Nephron (organoid): ENCODE measurements around the gene ELF3.
"Not testable (repeated sequence)": the region's sequence is repeated elsewhere in the genome, so short reads cannot be mapped to it uniquely, and the experiment has no call there.

Experiments used
- H3K27ac Mint-ChIP-seq, 3 experiments: 2 replicates each; pipeline ENCODE4 v1.8.0; 2020; ENCODE audit warnings: mixed read lengths in 3 of 3, mild to moderate bottlenecking in 2 of 3, moderate library complexity in 1 of 3
- H3K27me3 Mint-ChIP-seq: 2 replicates; pipeline ENCODE4 v1.8.0; 2021; ENCODE audit warnings: low read depth, mild to moderate bottlenecking, moderate library complexity, mixed read lengths
- H3K36me3 Mint-ChIP-seq: 2 replicates; pipeline ENCODE4 v1.8.0; 2020; ENCODE audit warnings: low read depth, mixed read lengths
- H3K4me1 Mint-ChIP-seq: 2 replicates; pipeline ENCODE4 v1.8.0; 2020; ENCODE audit warnings: mixed read lengths
- H3K4me3 Mint-ChIP-seq, 3 experiments: 2 replicates each; pipeline ENCODE4 v1.8.0; 2020; ENCODE audit warnings: mild to moderate bottlenecking in 3 of 3, mixed read lengths in 3 of 3, moderate library complexity in 2 of 3
- H3K9me3 Mint-ChIP-seq: 2 replicates; pipeline ENCODE4 v1.8.0; 2020; ENCODE audit warnings: mixed read lengths
- TF ChIP-seq, protein P1 (sequence below), 3 experiments: fragments of 200-600 bp; sonication (generic); IDR thresholded peaks; one replicate each; pipeline ENCODE4 v1.5.0; 2021; ENCODE audit warnings: antibody characterized with exemption in 3 of 3; ENCODE audit not compliant: unreplicated experiment in 3 of 3

The ELF3 gene

DNA sequence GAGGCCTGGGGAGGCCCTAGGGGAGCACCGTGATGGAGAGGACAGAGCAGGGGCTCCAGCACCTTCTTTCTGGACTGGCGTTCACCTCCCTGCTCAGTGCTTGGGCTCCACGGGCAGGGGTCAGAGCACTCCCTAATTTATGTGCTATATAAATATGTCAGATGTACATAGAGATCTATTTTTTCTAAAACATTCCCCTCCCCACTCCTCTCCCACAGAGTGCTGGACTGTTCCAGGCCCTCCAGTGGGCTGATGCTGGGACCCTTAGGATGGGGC lies 5.2 kb downstream of the ELF3 start:
- Mint-ChIP-seq H3K9me3 (no peaks in the 10 kb centered on the region), H3K36me3 (no peaks in the 10 kb centered on the region), H3K4me1 (peaks cover 25% of the 10 kb centered on the region), H3K27me3 (peaks cover 12% of the 10 kb centered on the region), H3K4me3 (no peak overlapping the region), H3K27ac (peak overlapping the region in 1 of 3 experiments; percentile 64)
- TF ChIP-seq, protein P1, sequence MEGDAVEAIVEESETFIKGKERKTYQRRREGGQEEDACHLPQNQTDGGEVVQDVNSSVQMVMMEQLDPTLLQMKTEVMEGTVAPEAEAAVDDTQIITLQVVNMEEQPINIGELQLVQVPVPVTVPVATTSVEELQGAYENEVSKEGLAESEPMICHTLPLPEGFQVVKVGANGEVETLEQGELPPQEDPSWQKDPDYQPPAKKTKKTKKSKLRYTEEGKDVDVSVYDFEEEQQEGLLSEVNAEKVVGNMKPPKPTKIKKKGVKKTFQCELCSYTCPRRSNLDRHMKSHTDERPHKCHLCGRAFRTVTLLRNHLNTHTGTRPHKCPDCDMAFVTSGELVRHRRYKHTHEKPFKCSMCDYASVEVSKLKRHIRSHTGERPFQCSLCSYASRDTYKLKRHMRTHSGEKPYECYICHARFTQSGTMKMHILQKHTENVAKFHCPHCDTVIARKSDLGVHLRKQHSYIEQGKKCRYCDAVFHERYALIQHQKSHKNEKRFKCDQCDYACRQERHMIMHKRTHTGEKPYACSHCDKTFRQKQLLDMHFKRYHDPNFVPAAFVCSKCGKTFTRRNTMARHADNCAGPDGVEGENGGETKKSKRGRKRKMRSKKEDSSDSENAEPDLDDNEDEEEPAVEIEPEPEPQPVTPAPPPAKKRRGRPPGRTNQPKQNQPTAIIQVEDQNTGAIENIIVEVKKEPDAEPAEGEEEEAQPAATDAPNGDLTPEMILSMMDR (IDR thresholded peaks at IDR 0.05; ENCODE audit: unreplicated experiment in 3 of 3), result no peak

DNA sequence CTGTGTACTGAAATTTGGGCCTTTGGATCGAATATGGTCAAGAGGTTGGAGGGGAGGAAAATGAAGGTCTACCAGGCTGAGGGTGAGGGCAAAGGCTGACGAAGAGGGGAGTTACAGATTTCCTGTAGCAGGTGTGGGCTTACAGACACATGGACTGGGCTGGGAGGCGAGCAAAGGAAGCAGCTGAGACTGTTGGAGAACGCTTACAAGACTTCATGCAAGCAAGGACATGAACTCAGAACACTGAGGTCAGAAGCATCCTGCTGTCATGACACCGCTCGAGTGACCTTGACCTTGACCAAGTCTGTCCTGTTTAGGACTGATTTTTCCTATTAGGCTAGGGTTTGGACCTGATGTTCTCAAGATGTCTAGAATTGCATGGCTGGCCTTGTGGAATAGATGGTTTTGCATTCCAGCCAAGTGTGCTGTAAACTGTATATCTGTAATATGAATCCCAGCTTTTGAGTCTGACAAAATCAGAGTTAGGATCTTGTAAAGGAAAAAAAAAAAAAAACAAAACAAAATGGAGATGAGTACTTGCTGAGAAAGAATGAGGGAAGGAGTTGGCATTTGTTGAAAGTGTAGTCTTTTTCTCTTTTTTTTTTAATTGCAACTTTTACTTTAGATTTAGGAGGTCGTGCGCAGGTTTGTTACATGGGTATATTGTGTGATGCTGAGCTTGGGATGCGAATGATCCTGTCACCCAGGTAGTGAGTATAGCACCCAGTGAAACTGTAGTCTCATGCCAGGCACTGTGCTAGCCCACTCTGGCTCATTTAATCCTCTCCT lies 5.8 kb downstream of the ELF3 start:
- Mint-ChIP-seq H3K27ac (peak overlapping the region; percentile 5 to 89 (median 64)), H3K4me3 (peak overlapping the region in 1 of 3 experiments; percentile 28), H3K36me3 (no peaks in the 10 kb centered on the region), H3K27me3 (peaks cover 17% of the 10 kb centered on the region), H3K9me3 (no peaks in the 10 kb centered on the region), H3K4me1 (peaks cover 25% of the 10 kb centered on the region)
- TF ChIP-seq, protein P1 (IDR thresholded peaks at IDR 0.05; ENCODE audit: unreplicated experiment in 3 of 3), result no peak

DNA sequence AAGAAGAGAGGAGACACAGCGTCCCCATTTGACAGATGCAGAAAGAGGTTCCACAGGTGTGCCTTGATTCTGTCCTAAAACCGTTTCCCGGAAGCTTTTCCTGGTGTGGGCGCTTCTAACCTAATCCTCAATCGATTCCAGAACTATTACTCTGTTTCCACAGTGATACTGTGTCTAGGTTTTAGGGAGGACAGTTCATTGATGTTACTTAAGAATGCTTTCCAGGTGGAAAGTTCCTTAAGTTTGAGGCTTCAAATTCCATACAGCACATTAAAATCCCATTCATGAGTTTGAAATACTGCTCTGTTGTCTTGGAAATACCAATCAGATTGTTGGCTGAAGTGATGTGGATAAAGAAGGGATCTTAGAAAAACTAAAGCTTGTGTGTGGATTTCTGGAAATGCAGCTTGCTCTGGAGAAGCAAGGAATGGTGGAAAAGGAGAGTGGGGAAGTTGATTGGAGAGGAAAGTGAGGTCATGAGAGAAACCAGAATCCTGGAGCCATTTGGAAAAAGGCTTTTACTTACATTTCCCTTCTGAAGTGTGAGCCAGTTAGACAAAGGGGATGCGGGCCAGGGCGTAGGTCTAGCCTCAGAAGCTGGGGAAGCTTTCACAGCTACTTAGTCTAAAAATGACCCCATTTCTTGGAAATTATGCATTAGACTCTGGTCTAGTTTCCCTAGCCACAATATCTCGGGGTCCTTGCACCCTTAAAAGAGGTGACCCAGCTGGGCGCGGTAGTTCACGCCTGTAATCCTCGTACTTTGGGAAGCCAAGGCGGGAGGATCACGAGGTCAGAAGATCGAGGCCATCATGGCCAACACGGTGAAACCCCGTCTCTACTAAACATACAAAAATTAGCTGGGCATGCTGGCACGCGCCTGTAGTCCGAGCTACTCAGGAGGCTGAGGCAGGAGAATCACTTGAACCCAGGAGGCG lies 6.7 kb downstream of the ELF3 start:
- H3K27ac Mint-ChIP-seq, result peak overlapping the region; percentile 26 to 64 (median 60)
- TF ChIP-seq, protein P1 (IDR thresholded peaks at IDR 0.05; ENCODE audit: unreplicated experiment in 3 of 3), result no peak
- H3K36me3 Mint-ChIP-seq, result no peaks in the 10 kb centered on the region
- H3K4me3 Mint-ChIP-seq, result no peak overlapping the region
- H3K27me3 Mint-ChIP-seq, result peaks cover 18% of the 10 kb centered on the region
- peaks cover 25% of the 10 kb centered on the region for H3K4me1 Mint-ChIP-seq
- H3K9me3 Mint-ChIP-seq, result no peaks in the 10 kb centered on the region

DNA sequence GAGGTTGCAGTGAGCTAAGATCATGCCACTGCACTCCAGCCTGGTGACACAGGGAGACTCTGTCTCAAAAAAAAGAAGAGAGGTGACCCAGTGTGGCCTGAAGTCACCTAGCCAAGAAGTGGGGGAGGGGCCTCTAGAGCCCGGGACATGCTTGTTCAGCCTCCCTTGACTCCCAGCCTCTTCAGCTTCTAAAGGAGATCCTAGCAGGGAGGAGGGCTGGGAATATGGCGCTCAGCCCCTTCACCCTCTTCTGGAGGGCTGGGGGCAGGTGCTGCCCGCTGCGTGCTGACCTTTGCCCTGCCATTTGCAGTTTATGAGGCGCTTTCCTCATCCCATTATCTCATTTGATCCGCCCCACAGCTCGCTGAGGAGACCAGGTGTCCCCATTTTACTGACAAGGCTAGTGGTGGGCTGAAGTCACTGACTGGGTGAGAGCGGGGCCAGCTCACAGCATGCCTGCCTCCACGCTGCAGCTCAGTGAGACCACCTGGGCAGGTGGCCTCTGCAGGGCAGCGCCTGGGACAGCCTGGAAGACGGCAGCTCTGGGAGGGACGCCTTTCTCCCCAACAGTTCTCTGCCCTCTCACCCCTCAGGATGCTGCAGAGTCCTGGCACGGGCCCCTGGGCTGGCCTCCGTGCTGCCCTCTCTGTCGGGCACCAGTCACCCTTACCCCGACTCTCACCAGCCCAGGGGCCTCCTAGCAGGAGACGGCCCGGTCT lies 7.5 kb downstream of the ELF3 start:
- peaks cover 28% of the 10 kb centered on the region for H3K4me1 Mint-ChIP-seq
- peak overlapping the region in 1 of 3 experiments; percentile 89 for H3K27ac Mint-ChIP-seq
- no peaks in the 10 kb centered on the region for H3K9me3 Mint-ChIP-seq
- H3K27me3 Mint-ChIP-seq, result peaks cover 18% of the 10 kb centered on the region
- no peaks in the 10 kb centered on the region for H3K36me3 Mint-ChIP-seq
- H3K4me3 Mint-ChIP-seq, result no peak overlapping the region
- TF ChIP-seq, protein P1 (IDR thresholded peaks at IDR 0.05; ENCODE audit: unreplicated experiment in 3 of 3), result no peak

DNA sequence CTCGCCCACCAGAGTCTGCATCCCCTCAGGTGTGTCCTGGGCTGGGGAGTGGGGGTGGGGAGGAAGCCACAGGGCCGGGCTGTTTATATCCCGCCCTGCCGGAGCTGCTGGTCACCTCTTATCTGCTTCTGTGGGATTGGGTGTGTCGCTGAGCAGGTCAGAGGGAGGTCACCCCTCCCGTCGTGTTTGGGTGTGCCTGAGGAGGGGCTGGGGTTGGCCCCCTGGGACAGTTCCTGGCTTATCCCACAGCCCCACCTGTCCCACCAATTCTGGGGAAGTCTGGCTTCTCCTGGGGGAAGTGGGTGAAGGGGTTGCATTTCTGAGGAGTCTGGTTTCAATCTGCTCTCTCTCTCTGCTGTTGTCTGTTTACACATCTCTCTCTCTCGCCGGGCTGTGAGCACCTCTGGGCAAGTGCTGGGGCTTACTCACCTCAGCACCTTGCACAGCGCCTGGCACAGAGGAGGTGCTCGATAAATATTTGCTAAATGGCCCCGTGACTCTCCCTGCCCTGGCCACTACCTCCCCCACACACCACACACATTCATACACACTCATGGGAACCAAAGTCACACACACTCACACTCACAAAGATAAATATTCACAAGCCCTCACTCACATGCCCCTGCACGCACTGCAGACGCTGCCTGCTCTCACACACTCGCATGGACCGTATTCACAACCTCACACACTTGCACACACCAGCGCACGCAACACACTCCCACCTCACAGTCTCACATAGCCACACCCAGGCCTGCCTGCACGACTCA lies 8.3 kb downstream of the ELF3 start:
- TF ChIP-seq, protein P1 (IDR thresholded peaks at IDR 0.05; ENCODE audit: unreplicated experiment in 3 of 3), result no peak
- Mint-ChIP-seq H3K27me3 (peaks cover 18% of the 10 kb centered on the region), H3K27ac (peak overlapping the region; percentile 16 to 89 (median 54)), H3K4me1 (peaks cover 31% of the 10 kb centered on the region), H3K36me3 (no peaks in the 10 kb centered on the region), H3K4me3 (peak overlapping the region in 2 of 3 experiments; percentile 18 to 30), H3K9me3 (no peaks in the 10 kb centered on the region)

DNA sequence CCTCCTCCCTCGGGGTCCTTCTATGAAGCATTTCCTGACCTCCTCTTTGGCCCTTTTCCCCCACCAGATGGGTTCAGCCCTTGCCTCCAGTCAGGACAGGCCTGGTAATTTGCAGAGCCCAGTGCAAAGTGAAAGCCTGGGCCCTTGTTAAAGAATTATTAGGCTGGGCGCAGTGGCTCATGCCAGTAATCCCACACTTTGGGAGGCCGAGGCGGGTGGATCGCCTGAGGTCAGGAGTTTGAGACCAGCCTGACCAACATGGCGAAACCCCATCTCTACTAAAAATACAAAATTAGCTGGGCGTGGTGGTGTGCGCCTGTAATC lies 8.8 kb downstream of the ELF3 start:
- Mint-ChIP-seq H3K4me3 (peak overlapping the region in 1 of 3 experiments; percentile 30), H3K27ac (peak overlapping the region; percentile 16 to 89 (median 54)), H3K27me3 (peaks cover 18% of the 10 kb centered on the region), H3K4me1 (peaks cover 31% of the 10 kb centered on the region)
- H3K9me3 Mint-ChIP-seq, H3K36me3 Mint-ChIP-seq: not testable (repeated sequence)
